DMS79 (cell line): ENCODE data around the gene SLC44A3.

Source experiments
- DNase-seq: peaks from one replicate; lab custom pipeline; 2025; lab: John Stamatoyannopoulos, UW

SLC44A3 gene, protein sequence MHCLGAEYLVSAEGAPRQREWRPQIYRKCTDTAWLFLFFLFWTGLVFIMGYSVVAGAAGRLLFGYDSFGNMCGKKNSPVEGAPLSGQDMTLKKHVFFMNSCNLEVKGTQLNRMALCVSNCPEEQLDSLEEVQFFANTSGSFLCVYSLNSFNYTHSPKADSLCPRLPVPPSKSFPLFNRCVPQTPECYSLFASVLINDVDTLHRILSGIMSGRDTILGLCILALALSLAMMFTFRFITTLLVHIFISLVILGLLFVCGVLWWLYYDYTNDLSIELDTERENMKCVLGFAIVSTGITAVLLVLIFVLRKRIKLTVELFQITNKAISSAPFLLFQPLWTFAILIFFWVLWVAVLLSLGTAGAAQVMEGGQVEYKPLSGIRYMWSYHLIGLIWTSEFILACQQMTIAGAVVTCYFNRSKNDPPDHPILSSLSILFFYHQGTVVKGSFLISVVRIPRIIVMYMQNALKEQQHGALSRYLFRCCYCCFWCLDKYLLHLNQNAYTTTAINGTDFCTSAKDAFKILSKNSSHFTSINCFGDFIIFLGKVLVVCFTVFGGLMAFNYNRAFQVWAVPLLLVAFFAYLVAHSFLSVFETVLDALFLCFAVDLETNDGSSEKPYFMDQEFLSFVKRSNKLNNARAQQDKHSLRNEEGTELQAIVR

GRCh38 chr1:94819945-94820746 is at the start of gene SLC44A3:
Gene SLC44A3 (plus strand): TSS chr1:94820357. CDS start chr1:94820452, 95 bp downstream.
- peak; percentile 33 for DNase-seq

GRCh38 chr1:94772230-94772641 is 47.9 kb upstream of the SLC44A3 start:
- peak; percentile 57 for DNase-seq

DNA sequence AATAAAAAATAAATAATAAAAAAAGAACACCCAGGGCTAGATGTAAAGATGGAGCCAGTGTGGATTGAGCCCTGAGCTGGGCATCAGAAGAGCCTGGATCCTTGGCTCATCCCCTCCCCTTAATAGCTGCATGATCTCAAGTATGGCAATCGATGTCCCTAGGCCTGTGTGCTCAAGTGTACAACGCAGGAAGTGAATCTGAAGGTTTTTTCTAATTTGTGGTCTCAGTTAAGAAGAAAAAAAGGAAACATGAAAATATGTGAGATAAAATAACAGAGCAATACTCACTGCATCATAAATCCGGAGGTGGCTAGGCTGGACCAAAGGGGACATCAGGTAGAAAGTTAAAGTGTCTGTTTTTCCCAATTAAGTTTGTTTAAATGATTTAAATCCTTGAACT is 47.3 kb upstream of the SLC44A3 start:
- DNase-seq = no peak

GRCh38 chr1:94773296-94773809 is 46.8 kb upstream of the SLC44A3 start:
- no peak for DNase-seq

GRCh38 chr1:94773931-94774422 is 46.2 kb upstream of the SLC44A3 start:
- no peak for DNase-seq

DNA sequence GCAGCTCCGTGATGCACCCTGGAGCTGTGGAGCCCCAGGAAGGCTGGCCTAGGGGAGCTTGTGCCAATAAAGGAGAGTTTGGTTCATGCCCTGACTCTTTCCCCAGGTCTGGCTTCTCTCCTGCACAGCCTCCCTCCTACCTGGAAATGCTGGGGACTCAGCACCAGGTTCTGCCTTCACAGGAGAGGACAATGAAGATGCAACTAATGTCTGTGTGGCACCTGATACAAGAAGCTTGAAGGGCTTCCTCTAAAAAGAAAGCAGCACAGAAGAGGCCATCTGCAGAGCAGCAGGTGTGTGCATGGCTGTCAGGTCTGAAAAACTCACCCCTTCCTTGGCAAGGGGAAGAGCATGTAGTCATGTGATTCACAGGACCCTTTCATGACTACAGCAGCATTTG is 43.7 kb upstream of the SLC44A3 start:
- DNase-seq = no peak

DNA sequence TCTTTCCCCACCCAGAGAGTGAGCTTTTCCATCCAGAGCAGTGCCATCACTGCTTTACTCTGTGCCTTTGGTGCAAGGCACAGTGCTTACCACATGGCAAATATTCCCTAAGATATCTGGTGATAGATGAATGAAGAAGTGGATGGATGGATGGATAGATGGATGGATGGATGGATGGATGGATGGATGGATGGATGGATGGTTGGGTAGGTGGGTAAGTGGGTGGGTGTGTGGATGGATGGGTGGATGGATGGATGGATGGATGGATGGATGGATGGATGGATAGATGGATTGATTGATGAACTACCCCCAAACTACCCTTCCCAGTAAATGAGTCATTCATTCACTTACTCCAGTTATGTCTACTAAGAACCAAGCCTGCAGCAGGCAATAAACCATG is 42.9 kb upstream of the SLC44A3 start:
- no peak for DNase-seq

- DNase-seq = no peak
These were observed 41.3 kb upstream of the SLC44A3 start for GRCh38 chr1:94778808-94779207.

- DNase-seq = no peak
These were observed 36.6 kb upstream of the SLC44A3 start for GRCh38 chr1:94783342-94784189.

GRCh38 chr1:94784190-94784515 is 36.0 kb upstream of the SLC44A3 start:
- no peak for DNase-seq

DNA sequence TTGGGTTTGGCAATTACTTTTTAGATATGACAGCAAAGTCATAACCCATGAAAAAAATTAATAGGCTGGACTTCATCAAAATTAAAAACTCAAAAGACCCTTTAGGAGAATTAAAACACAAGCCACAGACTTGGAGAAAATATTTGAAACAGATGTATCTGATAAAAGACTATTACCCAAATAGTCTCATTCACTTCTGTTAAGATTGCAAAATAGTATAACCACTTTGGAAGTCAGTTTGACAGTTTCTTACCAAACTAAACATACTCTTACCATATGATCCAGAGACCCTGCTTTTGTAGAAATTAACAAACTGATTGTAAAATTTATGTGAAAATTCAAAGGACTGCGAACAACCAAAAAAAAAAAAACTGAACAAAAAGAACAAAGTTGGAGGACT is 32.5 kb upstream of the SLC44A3 start:
- DNase-seq = no peak

GRCh38 chr1:94790246-94790645 is 29.9 kb upstream of the SLC44A3 start:
- no peak for DNase-seq

GRCh38 chr1:94790670-94791069 is 29.5 kb upstream of the SLC44A3 start:
- DNase-seq = no peak

DNA sequence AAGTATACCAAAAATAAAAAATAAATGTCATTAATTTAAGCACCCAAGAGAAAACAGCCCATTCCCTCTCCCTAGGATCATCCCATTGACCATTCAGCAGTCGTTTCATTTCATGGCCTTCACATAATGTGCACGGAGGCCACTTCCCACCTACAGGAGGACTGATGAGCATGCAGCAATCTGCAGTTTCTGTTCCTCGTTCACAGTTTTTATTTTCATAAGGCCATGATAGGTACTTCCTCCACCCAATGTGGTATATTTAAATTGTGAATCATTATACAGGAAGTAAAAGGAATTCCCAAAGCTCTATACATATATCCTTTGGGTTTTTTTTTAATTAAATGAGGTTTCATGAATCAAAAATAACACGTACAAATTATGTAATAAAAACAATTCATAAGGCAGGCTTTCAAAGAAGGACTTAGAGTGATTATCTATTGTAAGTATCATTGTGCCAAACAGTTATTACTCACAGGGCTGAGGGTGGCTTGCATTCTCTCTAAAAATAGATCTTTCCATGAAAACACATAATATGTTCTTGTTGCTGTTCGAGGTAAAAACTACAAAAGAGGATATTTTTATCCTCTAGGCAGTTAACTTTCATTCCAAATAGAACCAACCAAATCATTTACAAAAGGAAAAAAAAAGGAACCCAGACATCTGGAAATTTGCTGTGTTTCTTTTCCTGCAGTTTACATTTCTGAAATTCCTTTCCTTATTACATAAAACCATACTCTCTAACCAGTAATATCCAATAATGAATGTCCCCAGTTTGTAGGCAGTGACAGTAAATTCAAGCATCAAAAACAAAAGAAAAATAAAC is 27.5 kb upstream of the SLC44A3 start:
- no peak for DNase-seq

GRCh38 chr1:94793296-94793656 is 26.9 kb upstream of the SLC44A3 start:
- no peak for DNase-seq

- no peak for DNase-seq
These were observed 24.7 kb upstream of the SLC44A3 start for GRCh38 chr1:94795434-94795833.

- no peak for DNase-seq
These were observed 23.9 kb upstream of the SLC44A3 start for GRCh38 chr1:94796266-94796665.

DNA sequence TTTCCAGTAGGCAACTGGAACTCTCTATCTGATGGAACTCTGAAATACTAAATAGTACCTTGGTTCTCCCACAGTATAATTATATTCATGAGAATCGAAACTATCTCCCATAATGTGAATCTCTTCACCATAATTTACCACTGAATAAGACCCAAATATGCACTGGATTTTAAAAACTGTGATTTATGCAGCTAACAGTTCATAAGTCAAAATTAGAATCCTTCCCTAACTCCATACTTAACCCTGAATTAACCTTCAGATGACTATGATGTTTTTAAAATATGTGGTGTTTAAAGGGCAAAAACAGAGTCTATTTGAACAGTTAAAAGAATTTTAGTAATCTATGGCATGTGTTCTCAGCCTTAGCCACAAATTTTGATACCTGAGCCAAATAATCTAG is 22.9 kb upstream of the SLC44A3 start:
- DNase-seq = no peak

DNA sequence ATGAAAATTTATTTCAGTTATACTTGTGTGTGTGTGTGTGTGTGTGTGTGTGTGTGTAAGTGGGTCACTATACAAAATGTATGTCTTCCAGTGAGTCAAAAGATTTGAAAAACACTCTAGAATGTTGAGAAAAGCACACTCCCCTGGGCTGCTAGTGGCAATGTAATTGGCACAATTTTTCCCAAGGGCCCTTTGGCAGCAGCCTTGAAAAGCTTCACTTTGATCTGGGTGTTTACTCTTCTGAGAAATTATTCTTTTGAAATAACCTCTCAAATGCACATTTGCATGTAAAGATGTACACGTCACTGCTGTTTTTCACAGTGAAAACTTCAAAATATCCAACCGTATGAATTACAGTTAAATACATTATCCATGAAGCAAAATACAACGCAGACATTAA is 22.1 kb upstream of the SLC44A3 start:
- peak; percentile 19 for DNase-seq

- DNase-seq = no peak
These were observed 21.7 kb upstream of the SLC44A3 start for GRCh38 chr1:94798462-94798861.

DNA sequence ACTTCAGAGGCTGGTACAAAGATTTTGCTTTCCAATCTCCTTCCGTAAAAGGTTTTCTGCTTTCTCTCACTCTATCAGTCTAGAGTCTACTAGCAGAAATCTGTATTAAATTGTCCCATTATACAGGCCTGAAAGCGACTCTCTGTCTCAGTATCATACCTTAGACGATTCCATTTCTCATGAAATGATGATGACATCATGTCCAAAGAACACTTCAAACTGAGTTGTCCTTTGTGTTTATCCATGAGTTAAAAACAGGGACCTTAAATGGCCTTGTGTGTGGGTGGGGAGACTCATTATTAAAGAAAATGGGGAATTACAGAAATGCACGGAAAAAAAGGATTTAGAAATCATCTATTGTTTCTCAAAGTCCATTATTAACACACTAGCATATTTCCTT is 21.0 kb upstream of the SLC44A3 start:
- DNase-seq = no peak
